ENCODE data around the gene RTN4RL1. TPM values are rescaled to one million over a fixed set of nuclear protein-coding genes. Genes with fewer than 3 reads are reported as not detected.

RTN4RL1 gene
- total RNA-seq, 1 experiment from 2014 or later: 0.80 TPM

DNA sequence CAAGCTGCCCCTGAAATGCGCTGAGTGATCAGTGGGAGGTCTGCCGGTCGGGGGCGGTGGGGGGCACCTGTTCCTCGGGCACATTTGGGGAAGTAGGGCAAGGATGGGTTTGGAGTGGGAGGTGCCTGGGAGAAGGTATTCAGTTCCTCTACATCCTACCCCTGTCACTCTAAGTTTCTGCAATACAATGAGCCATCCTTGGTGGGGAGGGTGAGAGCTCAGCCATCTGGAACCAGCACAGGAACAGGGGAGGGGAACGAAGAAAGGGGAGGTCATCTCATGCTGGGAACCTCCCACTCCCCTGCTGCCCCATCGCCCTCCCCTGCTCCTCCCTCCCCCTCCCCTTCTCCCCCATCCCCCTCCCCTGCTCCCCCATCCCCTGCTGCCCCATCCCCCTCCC is 9.0 kb upstream of the RTN4RL1 start:
- BruUV-seq (replicated peaks): no TSS peak
- in situ Hi-C loops (cut with HindIII; ENCODE audit: low pct_unique_long_range_greater_than_20kb, low sequenced_read_pairs): no loop called here
- no peak for TF ChIP-seq TCF7L2 (IDR thresholded peaks at IDR 0.05; ENCODE audit: low read depth, low read length)
- no peak for TF ChIP-seq POLR2AphosphoS5 (IDR thresholded peaks at IDR 0.05; ENCODE audit: low read depth, low read length)
- TF ChIP-seq REST (IDR thresholded peaks at IDR 0.05; ENCODE audit: insufficient read depth in 1 of 2, low read depth in 2 of 2, low read length in 1 of 2): no peak
- TF ChIP-seq SIN3A (IDR thresholded peaks at IDR 0.05; ENCODE audit: borderline replicate concordance, insufficient read depth, low read depth, low read length): no peak
- TF ChIP-seq CTCF (IDR thresholded peaks at IDR 0.05): no peak
- DNase-seq (ENCODE audit: low read depth, low spot score) (no peak), ATAC-seq (no peak)
- POLR2A ChIA-PET: no interaction called here
- Histone ChIP-seq H3K27me3 (ENCODE audit: control insufficient read depth, insufficient read depth, low read length) (no peaks in the 10 kb centered on the region), H3K9me3 (ENCODE audit: control insufficient read depth, insufficient read depth, low read depth, low read length) (no peaks in the 10 kb centered on the region), H3K36me3 (ENCODE audit: control insufficient read depth, insufficient read depth, low read length) (no peaks in the 10 kb centered on the region; the same call in 1 of the 2 replicates), H3K27ac (ENCODE audit: low read length) (no peak overlapping the region), H3K4me3 (ENCODE audit: low read depth in 2 of 2, low read length in 2 of 2) (no peak overlapping the region), H3K4me1 (ENCODE audit: control insufficient read depth, insufficient read depth, low read length) (peaks cover 3% of the 10 kb centered on the region; the same call in 1 of the 2 replicates)
- CTCF ChIA-PET: no interaction called here
- intact Hi-C loops (cut with micrococcal nuclease; ENCODE audit: unreplicated experiment): no loop called here

DNA sequence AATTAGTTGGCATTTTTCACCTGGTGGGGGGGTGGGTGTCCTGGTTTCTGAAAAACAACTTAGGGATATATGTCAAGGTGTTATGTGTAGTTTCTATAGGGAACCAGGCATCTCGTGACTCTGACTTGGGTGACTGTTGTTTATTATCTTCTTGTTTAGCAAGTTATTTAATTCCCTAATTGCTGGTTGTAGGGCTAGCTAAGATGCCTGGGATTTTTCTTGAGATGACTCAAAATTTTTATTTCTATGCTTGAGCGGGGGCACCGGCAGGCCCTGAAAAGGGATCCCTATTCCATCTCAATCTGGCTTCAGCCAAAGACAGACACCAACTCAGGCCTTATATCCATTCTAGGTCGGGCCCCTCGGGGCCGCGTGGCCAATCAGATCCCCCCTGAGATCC is 8.0 kb upstream of the RTN4RL1 start:
- TF ChIP-seq POLR2AphosphoS5 (IDR thresholded peaks at IDR 0.05; ENCODE audit: low read depth, low read length): no peak
- no peak for TF ChIP-seq SIN3A (IDR thresholded peaks at IDR 0.05; ENCODE audit: borderline replicate concordance, insufficient read depth, low read depth, low read length)
- no peak for TF ChIP-seq TCF7L2 (IDR thresholded peaks at IDR 0.05; ENCODE audit: low read depth, low read length)
- TF ChIP-seq REST (IDR thresholded peaks at IDR 0.05; ENCODE audit: insufficient read depth in 1 of 2, low read depth in 2 of 2, low read length in 1 of 2): no peak
- TF ChIP-seq CTCF (IDR thresholded peaks at IDR 0.05): no peak
- intact Hi-C loops (cut with micrococcal nuclease; ENCODE audit: unreplicated experiment): no loop called here
- Histone ChIP-seq H3K4me1 (ENCODE audit: control insufficient read depth, insufficient read depth, low read length) (peaks cover 3% of the 10 kb centered on the region; the same call in 1 of the 2 replicates), H3K27me3 (ENCODE audit: control insufficient read depth, insufficient read depth, low read length) (no peaks in the 10 kb centered on the region), H3K4me3 (ENCODE audit: low read depth in 2 of 2, low read length in 2 of 2) (no peak overlapping the region), H3K36me3 (ENCODE audit: control insufficient read depth, insufficient read depth, low read length) (no peaks in the 10 kb centered on the region; the same call in 1 of the 2 replicates), H3K9me3 (ENCODE audit: control insufficient read depth, insufficient read depth, low read depth, low read length) (no peaks in the 10 kb centered on the region), H3K27ac (ENCODE audit: low read length) (no peak overlapping the region)
- DNase-seq (ENCODE audit: low read depth, low spot score) (no peak), ATAC-seq (no peak)
- POLR2A ChIA-PET: no interaction called here
- CTCF ChIA-PET: interaction anchor here (1.3 kb wide), 1 partner anchor 124 kb away, joined by 4 read pairs; no protein-coding TSS in a partner anchor
- BruUV-seq (replicated peaks): no TSS peak
- in situ Hi-C loops (cut with HindIII; ENCODE audit: low pct_unique_long_range_greater_than_20kb, low sequenced_read_pairs): no loop called here

Data from Panc1 (cell line).